GM04503 (cell line): ENCODE measurements around the gene CLEC11A.

ENCODE experiments used
- DNase-seq: peaks from one replicate; pipeline ENCODE4 v3.0.0-alpha.2; 2012; ENCODE audit warnings: low read depth

CLEC11A gene

GRCh38 chr19:50723069-50723468, at the start of gene CLEC11A:
CLEC11A (plus strand) TSS chr19:50723364; CDS start chr19:50723526, 162 bp downstream.
- DNase-seq, result peak; percentile 57

- no peak for DNase-seq
Measured at GRCh38 chr19:50676625-50677197, 46.5 kb upstream of the CLEC11A start.

- no peak for DNase-seq
Measured at GRCh38 chr19:50677636-50678035, 45.5 kb upstream of the CLEC11A start.

GRCh38 chr19:50678323-50678722, 44.8 kb upstream of the CLEC11A start:
- DNase-seq, result no peak

GRCh38 chr19:50679177-50680125, 43.7 kb upstream of the CLEC11A start:
- no peak for DNase-seq

GRCh38 chr19:50686310-50687032, 36.7 kb upstream of the CLEC11A start:
- DNase-seq, result no peak

- no peak for DNase-seq
Measured at GRCh38 chr19:50688766-50689165, 34.4 kb upstream of the CLEC11A start.

GRCh38 chr19:50690439-50690838, 32.7 kb upstream of the CLEC11A start:
- DNase-seq, result no peak

- no peak for DNase-seq
Measured at GRCh38 chr19:50693064-50693975, 29.8 kb upstream of the CLEC11A start.

- no peak for DNase-seq
Measured at GRCh38 chr19:50694815-50695145, 28.4 kb upstream of the CLEC11A start.

- no peak for DNase-seq
Measured at GRCh38 chr19:50695251-50696093, 27.7 kb upstream of the CLEC11A start.

- DNase-seq, result no peak
Measured at GRCh38 chr19:50696094-50696483, 27.1 kb upstream of the CLEC11A start.

GRCh38 chr19:50697414-50698124, 25.6 kb upstream of the CLEC11A start:
- DNase-seq, result no peak

- DNase-seq, result no peak
Measured at GRCh38 chr19:50701367-50701985, 21.7 kb upstream of the CLEC11A start.

GRCh38 chr19:50702158-50702870, 20.9 kb upstream of the CLEC11A start:
- DNase-seq, result no peak

- no peak for DNase-seq
Measured at GRCh38 chr19:50702871-50703829, 20.0 kb upstream of the CLEC11A start.

- DNase-seq, result no peak
Measured at GRCh38 chr19:50703915-50704796, 19.0 kb upstream of the CLEC11A start.
